Transverse colon (tissue), 4 donors: ENCODE results near the gene SPTBN1. TPM values are rescaled to one million over a fixed set of nuclear protein-coding genes. Genes with fewer than 3 reads are reported as not detected.

ENCODE experiments used
- DNase-seq: peaks from one replicate; pipeline ENCODE4 v3.0.0-alpha.2; 2019
- H3K27ac ChIP-seq, 4 donors: fragments of 200-600 bp; sonication (generic); 2 replicates each; pipeline ENCODE4 v1.5.1; 2016 to 2018; ENCODE audit warnings: inconsistent platforms in 4 of 4
- H3K27me3 ChIP-seq: fragments of 200-600 bp; sonication (generic); 2 replicates; pipeline ENCODE4 v1.5.1; 2017; ENCODE audit warnings: inconsistent platforms
- H3K36me3 ChIP-seq, 4 donors: fragments of 200-600 bp; sonication (generic); 2 replicates each; pipeline ENCODE4 v1.5.1; 2017 to 2019; ENCODE audit warnings: inconsistent platforms in 4 of 4
- H3K4me1 ChIP-seq, 4 donors: fragments of 200-600 bp; sonication (generic); 2 replicates each; pipeline ENCODE4 v1.5.1; 2017 to 2020; ENCODE audit warnings: inconsistent platforms in 4 of 4
- H3K4me3 ChIP-seq, 4 donors: fragments of 200-600 bp; sonication (generic); 1 replicate in 1 of 4; 2 replicates in 3 of 4; pipeline versions ENCODE4 v1.5.1 to v1.6.1; 2017 to 2019; ENCODE audit warnings: inconsistent platforms in 4 of 4
- H3K9me3 ChIP-seq, 2 donors: fragments of 200-600 bp; sonication (generic); 2 replicates each; pipeline ENCODE4 v1.5.1; 2017 to 2019; ENCODE audit warnings: inconsistent platforms in 2 of 2
- EP300 ChIP-seq: sonication (generic); formaldehyde crosslinking; IDR thresholded peaks from one replicate; pipeline ENCODE4 v1.6.1; 2017; ENCODE audit warnings: antibody characterized with exemption, low read depth
- POLR2A ChIP-seq: fragments of 450-650 bp; IDR thresholded peaks from one replicate; pipeline ENCODE4 v1.6.1; 2016; ENCODE audit warnings: antibody characterized with exemption, mild to moderate bottlenecking, moderate library complexity
- POLR2AphosphoS5 ChIP-seq, 3 donors: sonication (generic); formaldehyde crosslinking; IDR thresholded peaks; one replicate each; pipeline ENCODE4 v1.6.1; 2016; ENCODE audit warnings: antibody characterized with exemption in 3 of 3
- WGBS, 2 donors: methylation state at CpG; one replicate each; pipeline ENCODE4 v1.1.5; 2018; ENCODE audit warnings: low coverage in 1 of 2; 5-methylcytosine and 5-hydroxymethylcytosine counted together
- in situ Hi-C, 4 donors: fragments of 200-750 bp; cut with MboI; loops; one replicate each; pipeline versions ENCODE4 v1.15.0 to v1.15.1; 2017; ENCODE audit warnings: low sequenced_read_pairs in 3 of 4, low pct_ligation_motif_present in 1 of 4, low pct_unique_long_range_greater_than_20kb in 1 of 4
- intact Hi-C: fragments of 100-400 bp; cut with DNase I; formaldehyde crosslinking; loops from one replicate; pipeline ENCODE4 v1.15.1; 2023; ENCODE audit warnings: low total_unique reads
- total RNA-seq, 4 donors: library from RNA; depleted of rRNA; stranded (reverse); fragments of >200 nt; gene quantifications; one replicate each; pipeline ENCODE4 v1.1.0, GENCODE V29; 2016
- TF ChIP-seq, protein P1 (sequence below), 5 experiments: fragments of 200-600 bp in 3 of 5; fragments of 450-650 bp in 2 of 5; sonication (generic) in 3 of 5; IDR thresholded peaks; 1 replicate in 2 of 5; 2 replicates in 3 of 5; pipeline ENCODE4 v1.5.1; 2016 to 2017; ENCODE audit warnings: antibody characterized with exemption in 5 of 5, inconsistent platforms in 3 of 5, mild to moderate bottlenecking in 2 of 5, moderate library complexity in 1 of 5

The SPTBN1 gene
- total RNA-seq, 4 donors from 2014 or later, result 269 to 301 (median 285) TPM

DNA sequence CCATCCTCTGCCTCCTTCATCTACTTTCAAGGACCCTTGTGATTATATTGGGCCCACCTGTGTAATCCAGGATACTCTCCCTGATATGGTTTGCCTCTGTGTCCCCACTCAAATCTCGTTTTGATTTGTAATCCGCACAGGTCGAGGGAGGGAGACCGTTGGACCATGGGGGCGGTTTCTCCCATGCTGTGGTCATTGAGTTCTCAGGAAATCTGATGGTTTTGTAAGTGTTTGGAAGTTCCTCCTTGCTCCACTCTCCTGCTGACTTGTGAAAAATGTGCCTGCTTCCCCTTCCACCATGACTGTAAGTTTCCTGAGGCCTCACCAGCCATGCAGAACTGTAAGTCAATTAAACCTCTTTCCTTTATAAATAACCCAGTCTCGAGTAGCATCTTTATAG, 225.3 kb downstream of the SPTBN1 start:
- intact Hi-C loops (no loop called here), in situ Hi-C loops (no loop called here)
- Histone ChIP-seq H3K36me3 (no peaks in the 10 kb centered on the region), H3K9me3 (no peaks in the 10 kb centered on the region), H3K4me3 (no peak overlapping the region), H3K27ac (no peak overlapping the region), H3K4me1 (no peaks in the 10 kb centered on the region), H3K27me3 (no peaks in the 10 kb centered on the region)
- no peak for DNase-seq
- WGBS, 2 donors, result 67 to 79% methylated on average over 1 to 6 of the region's 6 CpGs
- TF ChIP-seq EP300, result no peak

DNA sequence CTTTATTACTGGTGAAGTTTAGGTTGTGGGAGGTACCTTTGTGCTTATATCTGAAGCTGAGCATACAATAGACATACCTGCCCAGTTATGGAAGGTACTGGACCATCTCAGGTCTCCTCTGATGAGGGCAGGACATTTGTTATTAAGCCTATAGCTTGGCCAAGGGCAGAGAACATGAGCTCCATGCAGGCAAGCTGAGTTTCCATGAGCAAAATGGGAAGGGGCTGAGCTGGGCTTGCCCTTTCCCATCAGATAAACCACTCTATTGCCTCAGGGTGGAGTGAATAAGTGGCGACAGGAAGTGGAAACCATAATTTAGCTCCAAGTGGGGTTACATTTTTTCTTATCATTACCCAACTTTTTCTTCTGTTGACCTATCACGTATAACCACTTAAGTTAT, 227.5 kb downstream of the SPTBN1 start:
- Histone ChIP-seq H3K4me1 (no peaks in the 10 kb centered on the region), H3K27me3 (no peaks in the 10 kb centered on the region), H3K4me3 (no peak overlapping the region), H3K36me3 (no peaks in the 10 kb centered on the region), H3K9me3 (no peaks in the 10 kb centered on the region), H3K27ac (no peak overlapping the region)
- WGBS, 2 donors, result 81 to 87% methylated on average over 2 of the region's 2 CpGs
- TF ChIP-seq POLR2AphosphoS5 (IDR thresholded peaks at IDR 0.05), result no peak
- TF ChIP-seq EP300, result no peak
- TF ChIP-seq, protein P1, sequence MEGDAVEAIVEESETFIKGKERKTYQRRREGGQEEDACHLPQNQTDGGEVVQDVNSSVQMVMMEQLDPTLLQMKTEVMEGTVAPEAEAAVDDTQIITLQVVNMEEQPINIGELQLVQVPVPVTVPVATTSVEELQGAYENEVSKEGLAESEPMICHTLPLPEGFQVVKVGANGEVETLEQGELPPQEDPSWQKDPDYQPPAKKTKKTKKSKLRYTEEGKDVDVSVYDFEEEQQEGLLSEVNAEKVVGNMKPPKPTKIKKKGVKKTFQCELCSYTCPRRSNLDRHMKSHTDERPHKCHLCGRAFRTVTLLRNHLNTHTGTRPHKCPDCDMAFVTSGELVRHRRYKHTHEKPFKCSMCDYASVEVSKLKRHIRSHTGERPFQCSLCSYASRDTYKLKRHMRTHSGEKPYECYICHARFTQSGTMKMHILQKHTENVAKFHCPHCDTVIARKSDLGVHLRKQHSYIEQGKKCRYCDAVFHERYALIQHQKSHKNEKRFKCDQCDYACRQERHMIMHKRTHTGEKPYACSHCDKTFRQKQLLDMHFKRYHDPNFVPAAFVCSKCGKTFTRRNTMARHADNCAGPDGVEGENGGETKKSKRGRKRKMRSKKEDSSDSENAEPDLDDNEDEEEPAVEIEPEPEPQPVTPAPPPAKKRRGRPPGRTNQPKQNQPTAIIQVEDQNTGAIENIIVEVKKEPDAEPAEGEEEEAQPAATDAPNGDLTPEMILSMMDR (IDR thresholded peaks at IDR 0.05), result no peak
- TF ChIP-seq POLR2A, result no peak
- in situ Hi-C loops, result no loop called here
- intact Hi-C loops, result no loop called here
- no peak for DNase-seq

DNA sequence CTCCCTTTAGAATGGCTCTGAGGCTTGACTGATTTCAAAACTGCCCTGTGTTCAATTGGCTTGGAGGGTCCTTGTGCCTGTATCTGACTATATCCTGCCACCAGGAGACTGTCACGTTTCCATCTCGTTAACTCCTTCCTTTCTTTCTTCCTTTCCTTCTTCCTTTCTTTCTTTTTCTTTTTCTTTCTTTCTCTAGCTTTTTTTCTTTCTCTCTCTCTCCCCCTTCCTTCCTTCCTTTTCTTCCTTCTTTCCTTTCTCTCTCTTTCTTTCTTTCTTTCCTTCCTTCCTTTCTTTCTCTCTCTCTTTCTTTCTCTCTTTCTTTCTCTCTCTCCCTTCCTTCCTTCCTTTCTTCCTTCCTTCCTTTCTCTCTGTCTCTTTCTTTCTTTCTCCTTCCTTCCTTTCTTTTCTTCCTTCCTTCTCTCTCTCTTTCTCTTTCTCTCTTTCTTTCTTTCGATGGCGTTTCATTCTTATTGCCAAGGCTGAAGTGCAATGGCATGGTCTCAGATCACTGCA, 229.2 kb downstream of the SPTBN1 start:
- TF ChIP-seq EP300, result no peak
- TF ChIP-seq POLR2A, result no peak
- TF ChIP-seq, protein P1 (IDR thresholded peaks at IDR 0.05), result no peak
- no peak for TF ChIP-seq POLR2AphosphoS5 (IDR thresholded peaks at IDR 0.05)
- Histone ChIP-seq H3K36me3 (no peaks in the 10 kb centered on the region), H3K27ac (no peak overlapping the region), H3K9me3 (no peaks in the 10 kb centered on the region), H3K4me3 (no peak overlapping the region), H3K27me3 (no peaks in the 10 kb centered on the region), H3K4me1 (no peaks in the 10 kb centered on the region)
- 81 to 100% methylated on average over 2 to 4 of the region's 4 CpGs for WGBS, 2 donors
- in situ Hi-C loops (no loop called here), intact Hi-C loops (no loop called here)
- DNase-seq, result no peak

DNA sequence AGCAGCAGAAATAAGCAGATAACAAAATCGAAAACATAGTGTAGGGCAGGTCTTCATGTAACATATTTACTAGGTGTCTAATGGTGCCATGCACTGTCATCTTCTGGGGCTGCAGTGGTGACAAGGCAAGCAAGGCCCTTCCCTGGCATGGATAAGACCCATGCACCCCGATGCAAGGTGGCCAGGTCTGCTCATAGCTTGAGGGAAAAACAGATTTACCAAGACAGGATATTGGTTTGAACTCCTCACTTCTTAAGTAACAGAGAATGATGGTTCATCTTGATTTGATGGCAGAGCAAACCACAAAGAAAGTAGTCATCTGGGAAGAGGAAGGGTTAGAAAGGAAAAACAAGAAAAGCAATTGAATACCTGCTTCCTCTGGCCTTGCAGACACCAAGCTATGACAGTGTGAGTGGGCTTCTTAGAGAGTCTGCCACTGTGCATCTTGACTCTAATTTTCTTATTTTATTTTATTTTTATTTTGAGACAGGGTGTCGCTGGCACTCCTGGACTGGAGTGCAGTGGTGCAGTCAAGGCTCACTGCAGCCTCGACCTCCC, 231.5 kb downstream of the SPTBN1 start:
- Histone ChIP-seq H3K27ac (no peak overlapping the region), H3K4me3 (no peak overlapping the region), H3K4me1 (no peaks in the 10 kb centered on the region), H3K27me3 (no peaks in the 10 kb centered on the region), H3K9me3 (no peaks in the 10 kb centered on the region), H3K36me3 (no peaks in the 10 kb centered on the region)
- in situ Hi-C loops, result no loop called here
- DNase-seq, result no peak
- TF ChIP-seq POLR2A (no peak), POLR2AphosphoS5 (IDR thresholded peaks at IDR 0.05) (no peak), EP300 (no peak)
- TF ChIP-seq, protein P1 (IDR thresholded peaks at IDR 0.05), result no peak
- intact Hi-C loops, result no loop called here
- 86 to 91% methylated on average over 3 to 4 of the region's 4 CpGs for WGBS, 2 donors
